H1 (cell line): ENCODE measurements around the gene ARHGAP15. TPM values are rescaled to one million over a fixed set of nuclear protein-coding genes. Genes with fewer than 3 reads are reported as not detected.

Experiments used
- POLR2AphosphoS5 ChIP-seq: IDR thresholded peaks from 2 replicates; pipeline ENCODE4 v1.6.1; 2011; ENCODE audit warnings: low read depth, low read length
- TEAD4 ChIP-seq: IDR thresholded peaks from 2 replicates; pipeline ENCODE4 v1.6.1; 2012; ENCODE audit warnings: low read depth, low read length, inconsistent platforms, mixed read lengths
- polyA plus RNA-seq, 7 experiments: library from polyadenylated mRNA; depleted of rRNA in 3 of 7; stranded (reverse) in 5 of 7; unstranded in 2 of 7; fragments of >200 nt in 5 of 7; fragments of 200-250 nt in 2 of 7; gene quantifications; 1 replicate in 5 of 7; 2 replicates in 1 of 7; 4 replicates in 1 of 7; pipeline versions ENCODE4 v1.2.1 to v1.2.3, GENCODE V29; 2011 to 2013; ENCODE audit warnings: missing spikeins in 2 of 7, mixed read lengths in 2 of 7
- total RNA-seq: library from RNA; stranded (reverse); fragmentation: NEBNext Ultra II Directional; extraction: Animal tissue kit (Norgen Biotek cat#: 25700); gene quantifications from 2 replicates; pipeline ENCODE4 v1.2.1, GENCODE V29; 2021

Gene ARHGAP15
- total and polyA plus RNA-seq, 2 of the 8 experiments (the other 6 are each of a cell fraction or from before 2014, with no cell fraction given), result not detected

- TF ChIP-seq POLR2AphosphoS5 (no peak), TEAD4 (no peak)
Measured at GRCh38 chr2:143776526-143777297, 647.5 kb downstream of the ARHGAP15 start (continued).
